Heart left ventricle (tissue), 16 donors: ENCODE results near the gene TRIM46. TPM values are rescaled to one million over a fixed set of nuclear protein-coding genes. Genes with fewer than 3 reads are reported as not detected.

ENCODE experiments used
- ATAC-seq, 4 donors: fragments of 200-7000 bp; cut with Tn5 transposase; one replicate each; pipeline ENCODE4 v1.9.1; 2020 to 2022; ENCODE audit warnings: moderate library complexity in 4 of 4, mild to moderate bottlenecking in 3 of 4, moderate number of reproducible peaks in 1 of 4
- DNase-seq, 5 donors: peaks; one replicate each; pipeline ENCODE4 v3.0.0-alpha.2; 2020
- H3K27ac ChIP-seq, 12 donors: fragments of 200-600 bp; sonication (generic) in 4 of 12; one replicate each; pipeline versions ENCODE4 v1.5.0 to v1.8.0; 2016 to 2022; ENCODE audit warnings: mild to moderate bottlenecking in 2 of 12
- H3K27me3 ChIP-seq, 9 donors: fragments of 200-600 bp; sonication (generic) in 2 of 9; one replicate each; pipeline versions ENCODE4 v1.5.1 to v1.8.0; 2016 to 2022; ENCODE audit warnings: mild to moderate bottlenecking in 3 of 9
- H3K36me3 ChIP-seq, 9 donors: fragments of 200-600 bp; sonication (generic) in 2 of 9; one replicate each; pipeline versions ENCODE4 v1.5.0 to v1.8.0; 2018 to 2022; ENCODE audit warnings: mild to moderate bottlenecking in 2 of 9
- H3K4me1 ChIP-seq, 12 donors: fragments of 200-600 bp; sonication (generic) in 4 of 12; one replicate each; pipeline versions ENCODE4 v1.5.0 to v1.8.0; 2016 to 2022; ENCODE audit warnings: mild to moderate bottlenecking in 3 of 12
- H3K4me3 ChIP-seq, 12 donors: fragments of 200-600 bp; sonication (generic) in 4 of 12; one replicate each; pipeline versions ENCODE4 v1.5.0 to v1.8.0; 2017 to 2022; ENCODE audit warnings: mild to moderate bottlenecking in 9 of 12, moderate library complexity in 4 of 12
- H3K9me3 ChIP-seq, 12 donors: fragments of 200-600 bp; sonication (generic) in 4 of 12; one replicate each; pipeline versions ENCODE4 v1.5.0 to v1.8.0; 2016 to 2022; ENCODE audit warnings: mild to moderate bottlenecking in 1 of 12
- CTCF ChIP-seq, 12 donors: fragments of 200-600 bp; sonication (generic) in 4 of 12; IDR thresholded peaks; one replicate each; pipeline versions ENCODE4 v1.5.0 to v1.8.0; 2018 to 2022; ENCODE audit warnings: antibody characterized with exemption in 12 of 12, mild to moderate bottlenecking in 5 of 12
- POLR2A ChIP-seq, 2 donors: fragments of 450-650 bp; IDR thresholded peaks; one replicate each; pipeline ENCODE4 v1.6.1; 2017; ENCODE audit warnings: antibody characterized with exemption in 2 of 2, mild to moderate bottlenecking in 2 of 2, moderate library complexity in 2 of 2
- WGBS, 4 donors: extraction: QIAGEN DNeasy Blood & Tissue Kit in 2 of 4; methylation state at CpG; one replicate each; pipeline versions ENCODE4 v1.1.5 to v1.1.7; 2013 to 2018; 5-methylcytosine and 5-hydroxymethylcytosine counted together
- intact Hi-C, 10 donors: fragments of 100-400 bp; cut with DNase I; formaldehyde crosslinking; loops; one replicate each; pipeline versions ENCODE4 v1.11.1 to v1.14.2; 2022
- long read RNA-seq, 3 donors: library from polyadenylated mRNA; unstranded; transcript quantifications; one replicate each; pipeline ENCODE4 v2.0.0, GENCODE V29; 2020 to 2021
- polyA plus RNA-seq, 2 donors: library from polyadenylated mRNA; stranded (reverse); fragments of 200-250 nt; gene quantifications; one replicate each; pipeline ENCODE4 v1.2.3, GENCODE V29; 2013
- total RNA-seq, 9 donors: library from RNA; depleted of rRNA in 2 of 9; stranded (reverse); fragments of >200 nt in 2 of 9; fragmentation: NEBNext Ultra II Directional in 3 of 9; extraction: Animal tissue kit (Norgen Biotek cat#: 25700) in 3 of 9; gene quantifications; one replicate each; pipeline versions ENCODE4 v1.1.0 to v1.2.4, GENCODE V29; 2016 to 2023
- donor health status: ischemic (EF 13 %, LVEDD 7.1; RV severe dilation, severe dysfunction).
- donor health status: healthy with polysubstance abuse.
- donor health status: DM: no; HTN: yes; CAD: no.
- donor health status: DM: no; HTN: no; CAD: no.
- donor health status: ischemic (EF 25% LVEDD 6.9; RV normal size, moderate dysfunction).
- donor health status: ischemic (EF 25% LVEDD 5.7; RV mildly dilated, moderate dysfunction).
- donor health status: healthy.
- donor health status: DM: yes; HTN: yes; CAD: no.
- donor health status: ischemic (EF 35%, LVEDD 5.7; RV mildly dilated, moderate dysfunction).
- donor health status: nonischemic (EF 11% LVEDD 7.7; RV severe dilation, severe dysfunction).
- donor health status: DM: yes; HTN: yes; CAD: no.
- donor health status: PGD.
- donor health status: ischemic (EF 29% LVEDD 5.4; RV normal size, mild dysfunction).
- donor health status: nonischemic (EF 23%, LVEDD 6.1; RV moderate dilation, normal function).

The TRIM46 gene, protein sequence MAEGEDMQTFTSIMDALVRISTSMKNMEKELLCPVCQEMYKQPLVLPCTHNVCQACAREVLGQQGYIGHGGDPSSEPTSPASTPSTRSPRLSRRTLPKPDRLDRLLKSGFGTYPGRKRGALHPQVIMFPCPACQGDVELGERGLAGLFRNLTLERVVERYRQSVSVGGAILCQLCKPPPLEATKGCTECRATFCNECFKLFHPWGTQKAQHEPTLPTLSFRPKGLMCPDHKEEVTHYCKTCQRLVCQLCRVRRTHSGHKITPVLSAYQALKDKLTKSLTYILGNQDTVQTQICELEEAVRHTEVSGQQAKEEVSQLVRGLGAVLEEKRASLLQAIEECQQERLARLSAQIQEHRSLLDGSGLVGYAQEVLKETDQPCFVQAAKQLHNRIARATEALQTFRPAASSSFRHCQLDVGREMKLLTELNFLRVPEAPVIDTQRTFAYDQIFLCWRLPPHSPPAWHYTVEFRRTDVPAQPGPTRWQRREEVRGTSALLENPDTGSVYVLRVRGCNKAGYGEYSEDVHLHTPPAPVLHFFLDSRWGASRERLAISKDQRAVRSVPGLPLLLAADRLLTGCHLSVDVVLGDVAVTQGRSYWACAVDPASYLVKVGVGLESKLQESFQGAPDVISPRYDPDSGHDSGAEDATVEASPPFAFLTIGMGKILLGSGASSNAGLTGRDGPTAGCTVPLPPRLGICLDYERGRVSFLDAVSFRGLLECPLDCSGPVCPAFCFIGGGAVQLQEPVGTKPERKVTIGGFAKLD
- total RNA-seq (under 1 TPM in 5 of 9 donors, not detected in 4; 0.08 to 0.41 (median 0.12) TPM), polyA plus RNA-seq (under 1 TPM in 1 of 2 donors, not detected in 1; 0.04 TPM)
- long read RNA-seq, donor 1, result 0 reads
- long read RNA-seq, donor 2, result 0 reads
- long read RNA-seq, donor 3, result 0 reads

GRCh38 chr1:155173478-155174323, at the start of gene TRIM46:
Gene TRIM46 (plus strand): TSS chr1:155173849. CDS start chr1:155173967, 118 bp downstream.
- Histone ChIP-seq H3K4me1 (peaks cover 0 to 47% (median 21%) of the 10 kb centered on the region in 12 donors), H3K4me3 (peak within 1 kb of the TSS; percentile 48 to 98 (median 82)), H3K9me3 (no peaks in the 10 kb centered on the region), H3K36me3 (peaks cover 0 to 31% (median 22%) of the 10 kb centered on the region in 9 donors), H3K27ac (peak within 1 kb of the TSS; percentile 83 to 98 (median 94)), H3K27me3 (peaks cover 0 to 28% (median 14%) of the 10 kb centered on the region in 9 donors)
- no peak for ATAC-seq
- TF ChIP-seq CTCF (IDR thresholded peaks at IDR 0.05) (peak in 2 of 12 donors; percentile 6 to 21), POLR2A (IDR thresholded peaks at IDR 0.05) (no peak)
- WGBS, 4 donors, result 1 to 3% (median 2%) methylated on average over 38 of the region's 38 CpGs
- peak in 1 of 5 donors; percentile 27 for DNase-seq
- intact Hi-C loops, result loop anchor here in 4 of 10 donors (2.0 to 10.0 kb wide), 5 partner anchors 19 to 421 kb away; partner anchors contain the start of gene SLC50A1 (in 1 of the 4)

- H3K27ac ChIP-seq, result peak overlapping the region in 3 of 12 donors; percentile 40 to 98 (median 53)
- TF ChIP-seq CTCF (IDR thresholded peaks at IDR 0.05), result no peak
- no peak for TF ChIP-seq POLR2A (IDR thresholded peaks at IDR 0.05)
- intact Hi-C loops, result loop anchor here in 9 of 10 donors (5.0 kb wide), 2 partner anchors 32 to 43 kb away; no protein-coding TSS in a partner anchor
- no peak for ATAC-seq
- H3K36me3 ChIP-seq, result peaks cover 0 to 3% (median 0%) of the 10 kb centered on the region in 9 donors
- no peak for DNase-seq
- peaks cover 0 to 31% (median 0%) of the 10 kb centered on the region in 9 donors for H3K27me3 ChIP-seq
- H3K9me3 ChIP-seq, result no peaks in the 10 kb centered on the region
- no peak overlapping the region for H3K4me3 ChIP-seq
- H3K4me1 ChIP-seq, result peaks cover 0 to 45% (median 27%) of the 10 kb centered on the region in 12 donors
- 56 to 67% (median 64%) methylated on average over 16 of the region's 16 CpGs for WGBS, 4 donors
Measured at GRCh38 chr1:155124503-155125463, 48.9 kb upstream of the TRIM46 start.

DNA sequence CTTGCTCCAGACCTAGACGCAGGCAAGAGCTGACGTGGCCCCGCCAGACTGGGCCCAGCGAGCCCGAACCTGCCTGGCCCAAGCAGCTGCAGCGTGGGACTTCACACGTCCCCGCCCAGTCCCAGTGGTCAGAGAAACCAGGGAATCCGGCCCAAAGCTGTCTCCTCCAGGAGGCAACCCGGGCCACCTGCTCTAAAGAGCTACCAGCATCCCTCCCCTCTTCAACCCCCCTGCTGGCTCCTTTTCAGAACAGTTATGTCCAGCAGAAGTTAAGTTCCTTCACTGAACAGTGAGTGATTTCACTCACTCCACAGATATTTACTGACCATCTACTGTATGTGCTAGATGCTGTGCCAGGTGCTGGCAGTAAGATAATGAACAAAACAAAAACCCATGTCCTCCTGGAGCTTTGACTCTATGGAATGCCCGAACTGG, 48.1 kb upstream of the TRIM46 start:
- H3K9me3 ChIP-seq, result no peaks in the 10 kb centered on the region
- ATAC-seq (no peak), DNase-seq (no peak)
- intact Hi-C loops, result loop anchor here in 9 of 10 donors (5.0 kb wide), 2 partner anchors 33 to 42 kb away; no protein-coding TSS in a partner anchor
- WGBS, 4 donors, result 71 to 85% (median 76%) methylated on average over 2 to 11 of the region's 11 CpGs
- H3K27ac ChIP-seq, result peak overlapping the region in 7 of 12 donors; percentile 37 to 100 (median 98)
- peaks cover 0 to 35% (median 0%) of the 10 kb centered on the region in 9 donors for H3K27me3 ChIP-seq
- peak overlapping the region in 1 of 12 donors; percentile 93 for H3K4me3 ChIP-seq
- no peak for TF ChIP-seq CTCF (IDR thresholded peaks at IDR 0.05)
- TF ChIP-seq POLR2A (IDR thresholded peaks at IDR 0.05), result no peak
- H3K4me1 ChIP-seq, result peaks cover under 1 to 52% (median 29%) of the 10 kb centered on the region in 12 donors
- H3K36me3 ChIP-seq, result peaks cover 0 to 4% (median 0%) of the 10 kb centered on the region in 9 donors
